ENCODE data around the gene ITPR2.

GRCh38 chr12:26422839-26423398, 410.1 kb downstream of the ITPR2 start:
- TF ChIP-seq EZH2 (IDR thresholded peaks at IDR 0.05; ENCODE audit: insufficient read depth, poor library complexity, severe bottlenecking) (no peak), EZH2phosphoT487 (IDR thresholded peaks at IDR 0.05; ENCODE audit: insufficient read depth, low read depth) (no peak)
